OCI-LY1 (cell line): ENCODE results near the gene PCBP3.

Source experiments
- H2AFZ ChIP-seq: fragments of 200-600 bp; sonication (generic), shearing (Covaris generic); 2 replicates; pipeline ENCODE4 v1.6.0; 2014; ENCODE audit warnings: antibody characterized with exemption, mild to moderate bottlenecking, low read length
- H3F3A ChIP-seq: fragments of 200-600 bp; sonication (generic), shearing (Covaris generic); 2 replicates; pipeline ENCODE4 v1.6.0; 2014; ENCODE audit warnings: mild to moderate bottlenecking, antibody characterized with exemption, low read length, moderate library complexity; ENCODE audit not compliant: insufficient read depth
- H3K27ac ChIP-seq: fragments of 200-600 bp; sonication (generic); 2 replicates; pipeline ENCODE4 v1.5.1; 2014; ENCODE audit warnings: low read length, mixed run types, mild to moderate bottlenecking, low read depth; ENCODE audit not compliant: poor library complexity, severe bottlenecking
- H3K27me3 ChIP-seq: fragments of 200-600 bp; sonication (generic); 2 replicates; pipeline ENCODE4 v1.6.0; 2014; ENCODE audit warnings: antibody characterized with exemption, mild to moderate bottlenecking, low read length, moderate library complexity; ENCODE audit not compliant: insufficient read depth
- H3K36me3 ChIP-seq: fragments of 200-600 bp; sonication (generic); 2 replicates; pipeline ENCODE4 v1.6.1; 2014; ENCODE audit warnings: mild to moderate bottlenecking, antibody characterized with exemption, low read length, moderate library complexity, mixed read lengths; ENCODE audit not compliant: insufficient read depth
- H3K4me1 ChIP-seq: fragments of 200-600 bp; sonication (generic); 2 replicates; pipeline ENCODE4 v1.5.1; 2014; ENCODE audit warnings: mild to moderate bottlenecking, low read length, moderate library complexity; ENCODE audit not compliant: insufficient read depth, severe bottlenecking
- H3K4me2 ChIP-seq: fragments of 200-600 bp; sonication (generic), shearing (Covaris generic); 2 replicates; pipeline ENCODE4 v1.6.1; 2014; ENCODE audit warnings: low read length
- H3K4me3 ChIP-seq: fragments of 200-600 bp; sonication (generic); 2 replicates; pipeline ENCODE4 v1.5.1; 2014; ENCODE audit warnings: low read length, low read depth, mild to moderate bottlenecking, mixed read lengths; ENCODE audit not compliant: poor library complexity, severe bottlenecking
- H3K79me2 ChIP-seq: fragments of 200-600 bp; shearing (Covaris generic); 2 replicates; pipeline ENCODE4 v1.6.1; 2016; ENCODE audit warnings: mixed run types, low read length, mixed read lengths; ENCODE audit not compliant: insufficient read depth
- H3K9ac ChIP-seq: fragments of 200-600 bp; sonication (generic), shearing (Covaris generic); 2 replicates; pipeline ENCODE4 v1.6.1; 2014; ENCODE audit warnings: mild to moderate bottlenecking, low read length, mixed read lengths
- H3K9me2 ChIP-seq: fragments of 200-600 bp; sonication (generic), shearing (Covaris generic); 2 replicates; pipeline ENCODE4 v1.6.1; 2014; ENCODE audit warnings: low read depth, mild to moderate bottlenecking, low read length, mixed read lengths
- H3K9me3 ChIP-seq: fragments of 200-600 bp; shearing (Covaris generic); 2 replicates; pipeline ENCODE4 v1.6.1; 2014; ENCODE audit warnings: low read length, mixed read lengths
- H4K20me1 ChIP-seq: fragments of 200-600 bp; sonication (generic), shearing (Covaris generic); 2 replicates; pipeline ENCODE4 v1.6.0; 2016; ENCODE audit warnings: mild to moderate bottlenecking, low read length; ENCODE audit not compliant: insufficient read depth
- EZH2 ChIP-seq: fragments of 200-600 bp; sonication (generic), shearing (Covaris generic); IDR thresholded peaks from 2 replicates; pipeline ENCODE4 v1.8.0; 2017; ENCODE audit warnings: borderline replicate concordance, mixed run types, mild to moderate bottlenecking, antibody characterized with exemption, low read length, moderate library complexity, mixed read lengths
- TF ChIP-seq, protein P1 (sequence below): fragments of 200-600 bp; sonication (generic), shearing (Covaris generic); IDR thresholded peaks from 2 replicates; pipeline ENCODE4 v1.5.1; 2017; ENCODE audit warnings: mild to moderate bottlenecking, antibody characterized with exemption, low read length, moderate library complexity, mixed read lengths

Gene PCBP3

DNA sequence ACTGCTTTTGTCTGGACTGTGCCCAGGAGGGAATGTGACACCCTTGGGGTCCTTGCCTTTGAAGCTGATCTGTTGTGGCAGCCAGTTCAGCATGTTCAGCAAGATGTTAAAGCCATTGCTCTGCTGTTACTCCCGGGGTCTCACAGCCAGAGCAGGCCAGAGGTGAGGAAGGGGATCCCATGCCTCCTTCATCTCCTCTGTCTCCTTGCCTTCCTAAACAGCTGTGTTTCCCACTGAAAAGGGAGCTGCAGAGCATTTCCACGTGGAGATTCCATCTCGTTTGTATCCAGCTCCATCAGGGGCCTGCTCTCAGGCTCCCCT is 202.2 kb downstream of the PCBP3 start:
- Histone ChIP-seq H3K36me3 (no peaks in the 10 kb centered on the region), H3K27ac (no peak overlapping the region), H4K20me1 (no peaks in the 10 kb centered on the region), H3K79me2 (no peaks in the 10 kb centered on the region), H3K9me3 (peaks cover 2% of the 10 kb centered on the region; the same call in 1 of the 2 replicates), H3K9ac (no peak overlapping the region), H3F3A (no peaks in the 10 kb centered on the region), H3K4me2 (no peak overlapping the region), H3K4me3 (no peak overlapping the region), H2AFZ (no peak overlapping the region), H3K4me1 (no peaks in the 10 kb centered on the region), H3K27me3 (no peaks in the 10 kb centered on the region; the same call in 1 of the 2 replicates), H3K9me2 (no peaks in the 10 kb centered on the region)
- TF ChIP-seq EZH2: no peak
- TF ChIP-seq, protein P1, sequence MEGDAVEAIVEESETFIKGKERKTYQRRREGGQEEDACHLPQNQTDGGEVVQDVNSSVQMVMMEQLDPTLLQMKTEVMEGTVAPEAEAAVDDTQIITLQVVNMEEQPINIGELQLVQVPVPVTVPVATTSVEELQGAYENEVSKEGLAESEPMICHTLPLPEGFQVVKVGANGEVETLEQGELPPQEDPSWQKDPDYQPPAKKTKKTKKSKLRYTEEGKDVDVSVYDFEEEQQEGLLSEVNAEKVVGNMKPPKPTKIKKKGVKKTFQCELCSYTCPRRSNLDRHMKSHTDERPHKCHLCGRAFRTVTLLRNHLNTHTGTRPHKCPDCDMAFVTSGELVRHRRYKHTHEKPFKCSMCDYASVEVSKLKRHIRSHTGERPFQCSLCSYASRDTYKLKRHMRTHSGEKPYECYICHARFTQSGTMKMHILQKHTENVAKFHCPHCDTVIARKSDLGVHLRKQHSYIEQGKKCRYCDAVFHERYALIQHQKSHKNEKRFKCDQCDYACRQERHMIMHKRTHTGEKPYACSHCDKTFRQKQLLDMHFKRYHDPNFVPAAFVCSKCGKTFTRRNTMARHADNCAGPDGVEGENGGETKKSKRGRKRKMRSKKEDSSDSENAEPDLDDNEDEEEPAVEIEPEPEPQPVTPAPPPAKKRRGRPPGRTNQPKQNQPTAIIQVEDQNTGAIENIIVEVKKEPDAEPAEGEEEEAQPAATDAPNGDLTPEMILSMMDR: no peak

GRCh38 chr21:45846373-45847160 is 203.0 kb downstream of the PCBP3 start:
- no peaks in the 10 kb centered on the region for H3K36me3 ChIP-seq
- no peak overlapping the region for H3K4me2 ChIP-seq
- no peaks in the 10 kb centered on the region; the same call in 1 of the 2 replicates for H3K27me3 ChIP-seq
- H2AFZ ChIP-seq: no peak overlapping the region
- no peak overlapping the region for H3K4me3 ChIP-seq
- no peaks in the 10 kb centered on the region for H3K79me2 ChIP-seq
- H3K9me2 ChIP-seq: no peaks in the 10 kb centered on the region
- no peaks in the 10 kb centered on the region for H4K20me1 ChIP-seq
- no peaks in the 10 kb centered on the region for H3F3A ChIP-seq
- H3K9me3 ChIP-seq: no peaks in the 10 kb centered on the region
- no peaks in the 10 kb centered on the region for H3K4me1 ChIP-seq
- no peak for TF ChIP-seq EZH2
- TF ChIP-seq, protein P1: no peak
- H3K27ac ChIP-seq: no peak overlapping the region
- no peak overlapping the region for H3K9ac ChIP-seq

- no peaks in the 10 kb centered on the region for H3F3A ChIP-seq
- no peaks in the 10 kb centered on the region for H4K20me1 ChIP-seq
- H3K9me2 ChIP-seq: no peaks in the 10 kb centered on the region
- H3K4me3 ChIP-seq: no peak overlapping the region
- H3K27ac ChIP-seq: no peak overlapping the region
- no peak overlapping the region for H3K9ac ChIP-seq
- no peaks in the 10 kb centered on the region; the same call in 1 of the 2 replicates for H3K27me3 ChIP-seq
- no peaks in the 10 kb centered on the region for H3K79me2 ChIP-seq
- no peak overlapping the region for H2AFZ ChIP-seq
- H3K9me3 ChIP-seq: no peaks in the 10 kb centered on the region
- TF ChIP-seq, protein P1: no peak
- no peak for TF ChIP-seq EZH2
- no peaks in the 10 kb centered on the region for H3K4me1 ChIP-seq
- no peak overlapping the region for H3K4me2 ChIP-seq
- no peaks in the 10 kb centered on the region for H3K36me3 ChIP-seq
These were observed 204.3 kb downstream of the PCBP3 start for GRCh38 chr21:45847870-45848269.
